HG03432 (cell line): Measurements from ENCODE around the gene CRAMP1.
A peak's percentile ranks its signal among the peaks of the same experiment; 100 is the strongest.

Experiments
- ATAC-seq: cut with Tn5 transposase; IDR thresholded peaks from one replicate; pipeline ENCODE4 v1.9.1; 2021; ENCODE audit warnings: mild to moderate bottlenecking, moderate library complexity; ENCODE audit not compliant: unreplicated experiment

The CRAMP1 gene, protein sequence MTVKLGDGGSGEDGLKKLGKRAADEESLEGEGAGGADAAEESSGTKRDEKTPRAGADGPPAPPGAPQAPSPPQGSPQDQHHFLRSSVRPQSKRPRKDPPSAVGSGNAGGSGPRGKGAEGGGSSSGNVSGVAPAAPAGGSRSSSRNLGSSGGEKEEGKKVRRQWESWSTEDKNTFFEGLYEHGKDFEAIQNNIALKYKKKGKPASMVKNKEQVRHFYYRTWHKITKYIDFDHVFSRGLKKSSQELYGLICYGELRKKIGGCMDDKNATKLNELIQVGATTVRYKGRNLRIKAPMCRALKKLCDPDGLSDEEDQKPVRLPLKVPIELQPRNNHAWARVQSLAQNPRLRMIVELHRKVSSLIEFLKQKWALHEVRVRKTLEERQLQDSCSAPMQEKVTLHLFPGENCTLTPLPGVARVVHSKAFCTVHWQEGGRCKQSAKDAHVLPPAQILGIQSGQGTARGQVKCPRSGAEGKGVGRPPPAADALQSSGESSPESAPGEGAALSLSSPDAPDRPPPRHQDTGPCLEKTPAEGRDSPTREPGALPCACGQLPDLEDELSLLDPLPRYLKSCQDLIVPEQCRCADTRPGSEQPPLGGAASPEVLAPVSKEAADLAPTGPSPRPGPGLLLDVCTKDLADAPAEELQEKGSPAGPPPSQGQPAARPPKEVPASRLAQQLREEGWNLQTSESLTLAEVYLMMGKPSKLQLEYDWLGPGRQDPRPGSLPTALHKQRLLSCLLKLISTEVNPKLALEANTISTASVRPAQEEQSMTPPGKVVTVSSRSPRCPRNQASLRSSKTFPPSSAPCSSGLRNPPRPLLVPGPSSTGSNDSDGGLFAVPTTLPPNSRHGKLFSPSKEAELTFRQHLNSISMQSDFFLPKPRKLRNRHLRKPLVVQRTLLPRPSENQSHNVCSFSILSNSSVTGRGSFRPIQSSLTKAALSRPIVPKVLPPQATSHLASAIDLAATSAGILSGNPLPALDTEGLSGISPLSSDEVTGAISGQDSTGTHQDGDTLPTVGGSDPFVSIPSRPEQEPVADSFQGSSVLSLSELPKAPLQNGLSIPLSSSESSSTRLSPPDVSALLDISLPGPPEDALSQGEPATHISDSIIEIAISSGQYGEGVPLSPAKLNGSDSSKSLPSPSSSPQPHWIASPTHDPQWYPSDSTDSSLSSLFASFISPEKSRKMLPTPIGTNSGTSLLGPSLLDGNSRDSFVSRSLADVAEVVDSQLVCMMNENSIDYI (N-terminal part only)

DNA sequence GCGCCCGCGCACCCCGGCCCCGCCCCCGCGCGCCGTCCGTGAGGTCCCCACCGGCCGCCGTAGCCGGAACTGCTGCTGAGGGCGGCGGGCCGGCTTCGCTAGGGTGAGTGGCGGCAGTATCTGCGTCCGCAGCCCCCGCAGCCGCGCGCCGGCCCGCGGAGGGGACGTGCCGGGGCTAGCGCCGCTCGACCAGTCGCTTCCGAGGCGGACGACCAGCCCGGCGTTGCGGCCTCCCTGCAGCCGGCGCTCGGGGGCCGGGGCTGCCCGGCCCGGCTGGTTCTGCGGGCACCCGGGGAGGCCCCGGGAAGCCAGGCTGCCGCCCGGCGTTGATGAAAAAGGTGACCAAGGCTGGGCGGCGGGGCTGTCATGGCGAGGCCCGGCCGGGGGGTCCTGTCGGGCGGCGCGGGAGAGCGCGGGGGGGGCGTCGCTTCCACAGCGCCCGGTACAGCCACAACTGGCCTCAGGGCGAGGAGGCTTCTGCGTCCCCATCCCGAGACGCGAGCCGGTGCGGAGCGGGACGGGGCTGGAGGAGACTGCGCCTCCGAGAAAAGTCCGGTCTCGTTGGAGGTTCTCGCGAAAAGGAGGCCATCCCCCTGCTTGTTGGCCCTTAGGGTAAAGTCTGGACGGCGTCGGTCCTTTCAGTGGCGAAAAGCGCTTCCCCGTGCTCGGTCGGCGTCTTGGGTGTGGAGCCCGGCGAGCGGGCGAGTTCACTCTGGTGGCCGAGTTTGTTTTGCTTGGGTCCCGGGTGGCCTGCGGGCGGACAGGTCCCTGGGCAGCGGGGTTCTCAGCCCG, at the start of gene CRAMP1:
CRAMP1 (plus strand) TSS at position 41 of the 792 bp plus-strand sequence. CDS start 2,280 bp downstream, outside the sequence.
- ATAC-seq = peak; percentile 11

DNA sequence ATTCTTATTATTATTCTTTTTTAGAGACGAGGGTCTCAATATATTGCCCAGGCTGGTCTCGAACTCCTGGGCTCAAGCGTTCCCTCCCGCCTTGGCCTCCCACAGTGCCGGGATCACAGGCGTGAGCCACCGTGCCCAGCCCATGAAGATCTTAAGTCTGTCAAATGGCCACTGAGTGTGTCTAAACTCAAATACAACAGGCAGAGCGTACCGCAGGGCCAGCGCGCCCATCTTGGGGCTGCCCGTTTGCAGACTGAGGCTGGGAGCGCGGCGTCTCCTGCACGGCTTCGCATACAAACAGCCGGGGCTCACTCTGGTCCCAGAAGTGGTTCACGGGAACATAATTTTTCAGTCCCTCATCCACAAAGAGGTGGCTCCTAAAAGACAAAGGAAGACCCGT, 48.4 kb upstream of the CRAMP1 start:
- ATAC-seq = no peak

- no peak for ATAC-seq
These were observed 47.8 kb upstream of the CRAMP1 start for GRCh38 chr16:1564325-1564724.

DNA sequence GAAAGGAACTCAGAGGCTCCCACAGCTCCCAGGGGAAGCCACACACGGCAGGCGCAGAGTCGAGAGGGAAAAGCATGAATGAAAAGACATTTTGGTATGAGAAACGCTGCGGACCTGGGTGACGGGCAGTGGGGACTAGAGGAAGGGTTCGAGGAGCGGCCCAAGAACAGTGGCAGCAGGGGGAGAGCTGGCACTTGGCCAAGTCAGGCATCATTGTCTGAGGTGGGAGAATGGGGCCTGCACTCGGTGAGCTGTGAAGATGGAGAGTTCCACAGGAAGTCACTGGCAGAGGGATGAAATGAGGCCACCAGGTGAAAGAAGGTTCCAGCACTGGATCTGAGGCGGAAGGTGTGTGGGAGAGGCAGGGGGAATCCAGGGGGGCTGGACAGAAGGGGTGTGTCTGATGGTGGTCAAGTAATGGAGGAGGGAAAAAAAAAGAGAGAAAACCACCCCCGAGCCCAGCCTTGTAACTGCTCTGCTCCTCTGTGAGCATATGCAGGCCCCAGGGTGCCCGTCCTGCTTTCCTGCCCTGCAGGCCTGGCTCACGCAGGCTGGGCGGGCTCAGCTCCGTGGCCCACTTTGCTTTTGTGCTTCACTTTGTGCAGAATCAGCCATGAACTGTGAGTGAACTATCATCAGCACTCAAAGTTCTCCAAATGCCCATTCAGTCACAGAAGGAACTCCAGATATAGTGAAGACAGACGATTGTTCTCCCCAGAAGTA, 46.9 kb upstream of the CRAMP1 start:
- no peak for ATAC-seq

- no peak for ATAC-seq
These were observed 44.2 kb upstream of the CRAMP1 start for GRCh38 chr16:1567988-1568387.

DNA sequence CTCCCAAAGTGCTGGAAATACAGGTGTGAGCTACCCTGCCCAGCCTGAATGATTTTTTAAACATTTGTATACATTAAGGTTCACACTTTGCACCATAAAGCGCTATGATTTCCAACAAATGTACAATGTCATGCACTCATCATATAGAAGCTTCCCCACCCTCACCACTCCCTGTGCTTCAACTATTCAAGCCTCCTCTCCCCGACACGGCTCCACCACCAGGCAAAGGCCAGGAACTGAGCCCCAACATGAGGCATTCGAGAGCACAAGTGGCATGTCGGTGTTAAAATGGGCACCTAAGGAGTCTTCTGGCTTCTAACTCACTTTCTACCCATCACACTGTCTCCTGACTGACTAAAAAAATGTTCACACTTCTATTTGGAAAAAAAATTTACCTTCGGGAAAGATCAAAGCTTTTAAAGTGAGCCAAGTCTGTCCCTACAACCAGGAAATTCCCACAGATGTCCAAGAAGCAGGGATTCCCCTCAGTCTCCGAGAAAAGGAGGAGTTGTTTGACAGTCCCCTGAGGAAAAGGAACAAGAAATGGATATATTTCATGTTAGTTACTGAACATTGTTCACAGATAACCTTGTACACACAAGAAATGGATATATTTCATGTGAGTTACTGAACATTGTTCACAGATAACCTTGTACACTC, 41.0 kb upstream of the CRAMP1 start:
- ATAC-seq = no peak

- no peak for ATAC-seq
These were observed 39.5 kb upstream of the CRAMP1 start for GRCh38 chr16:1572673-1573072.

DNA sequence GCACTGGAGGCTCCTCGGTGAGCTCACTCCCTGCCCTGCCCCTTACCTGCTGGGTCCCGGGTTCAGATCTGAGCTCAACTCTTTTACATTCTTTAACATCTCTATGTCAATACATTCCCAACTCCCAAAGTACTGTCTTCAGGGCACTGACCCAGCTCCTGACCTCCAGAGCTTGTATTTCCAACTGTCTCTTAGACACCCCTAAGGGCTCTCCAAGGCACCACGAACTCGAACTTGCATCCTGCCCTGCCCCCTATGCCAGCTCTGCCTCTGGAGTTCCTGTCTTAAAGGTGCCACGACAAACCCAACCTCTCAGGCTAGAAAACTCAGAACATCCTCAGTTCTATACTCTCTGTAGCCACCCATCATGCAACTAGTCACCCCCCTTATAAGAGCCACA, 38.9 kb upstream of the CRAMP1 start:
- no peak for ATAC-seq

GRCh38 chr16:1575578-1575977, 36.6 kb upstream of the CRAMP1 start:
- no peak for ATAC-seq

DNA sequence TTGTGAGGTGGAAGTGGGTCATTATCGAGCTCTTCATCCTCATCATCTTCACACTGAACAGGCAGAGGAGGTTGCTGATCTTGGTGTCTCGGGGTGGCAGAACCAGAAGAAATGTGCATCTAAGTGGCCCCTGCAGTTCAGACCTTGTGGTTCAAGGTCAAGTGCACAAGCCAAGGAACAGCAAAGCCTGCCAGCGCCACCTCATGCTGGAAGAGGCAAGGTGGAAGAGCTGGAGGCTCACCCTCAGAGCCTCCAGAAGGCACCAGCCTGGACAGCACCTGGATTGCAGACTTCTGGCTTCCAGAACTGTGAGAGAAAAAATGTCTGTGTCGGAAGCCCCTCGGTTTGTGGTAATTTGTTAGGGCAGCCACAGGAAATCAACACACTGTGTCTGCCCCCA, 32.9 kb upstream of the CRAMP1 start:
- ATAC-seq = no peak

DNA sequence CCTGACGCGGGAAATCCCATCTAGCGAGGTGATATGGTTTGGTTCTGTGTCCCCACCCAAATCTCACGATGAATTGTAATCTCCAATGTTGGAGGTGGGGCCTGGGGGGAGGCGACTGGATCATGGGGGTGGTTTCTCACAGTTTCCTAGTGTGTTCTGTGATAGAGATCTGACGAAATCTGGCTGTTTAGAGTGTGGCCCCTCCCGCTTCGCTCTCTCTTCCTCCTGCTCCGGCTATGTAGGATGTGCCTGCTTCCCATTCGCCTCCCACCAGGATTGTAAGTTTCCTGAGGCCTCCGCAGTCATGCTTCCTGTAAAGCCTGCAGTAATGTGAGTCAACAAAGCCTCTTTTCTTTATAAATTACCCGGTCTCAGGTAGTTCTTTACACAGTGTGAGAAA, 31.9 kb upstream of the CRAMP1 start:
- no peak for ATAC-seq

DNA sequence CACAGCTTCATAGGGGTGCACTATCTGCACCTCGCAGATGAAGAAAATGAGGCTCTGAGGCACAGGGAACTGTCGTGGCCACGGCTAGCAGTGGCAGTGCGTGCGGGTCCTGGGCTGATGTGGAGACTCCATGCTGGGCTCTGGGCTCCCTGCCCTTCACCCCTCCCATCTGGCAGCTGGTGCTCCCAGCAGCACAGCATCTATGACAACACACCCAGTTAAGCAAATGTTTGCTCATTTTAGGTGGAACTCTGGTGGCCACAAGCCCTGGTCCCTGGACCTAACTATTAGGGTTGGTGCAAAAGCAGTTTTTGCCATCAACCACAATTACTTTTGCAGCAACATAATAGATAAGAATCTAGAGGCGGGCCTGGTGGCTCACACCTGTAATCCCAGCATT, 31.2 kb upstream of the CRAMP1 start:
- ATAC-seq = no peak

- no peak for ATAC-seq
These were observed 30.4 kb upstream of the CRAMP1 start for GRCh38 chr16:1581804-1582203.

DNA sequence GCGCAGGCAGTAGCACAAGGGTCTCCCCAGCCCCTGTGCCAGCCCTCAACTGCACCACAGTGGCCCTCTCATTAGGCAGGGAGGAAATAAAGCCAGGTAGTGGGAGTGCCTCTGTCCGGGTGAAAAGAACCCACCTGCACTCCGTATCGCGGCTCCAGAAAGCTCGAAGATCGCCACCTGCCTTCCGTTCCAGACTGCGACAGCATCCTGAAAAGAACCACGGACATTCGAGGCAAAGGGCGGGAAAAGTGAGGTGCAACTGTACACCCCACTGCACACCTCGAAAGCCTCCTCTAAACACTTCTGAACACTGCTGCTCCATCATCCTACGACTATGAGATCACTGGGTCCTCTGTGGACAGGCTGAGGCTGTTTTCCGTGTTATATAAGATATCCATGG, 29.0 kb upstream of the CRAMP1 start:
- ATAC-seq = no peak

GRCh38 chr16:1584926-1585484, 27.2 kb upstream of the CRAMP1 start:
- no peak for ATAC-seq

- no peak for ATAC-seq
These were observed 21.8 kb upstream of the CRAMP1 start for GRCh38 chr16:1590366-1590765.

DNA sequence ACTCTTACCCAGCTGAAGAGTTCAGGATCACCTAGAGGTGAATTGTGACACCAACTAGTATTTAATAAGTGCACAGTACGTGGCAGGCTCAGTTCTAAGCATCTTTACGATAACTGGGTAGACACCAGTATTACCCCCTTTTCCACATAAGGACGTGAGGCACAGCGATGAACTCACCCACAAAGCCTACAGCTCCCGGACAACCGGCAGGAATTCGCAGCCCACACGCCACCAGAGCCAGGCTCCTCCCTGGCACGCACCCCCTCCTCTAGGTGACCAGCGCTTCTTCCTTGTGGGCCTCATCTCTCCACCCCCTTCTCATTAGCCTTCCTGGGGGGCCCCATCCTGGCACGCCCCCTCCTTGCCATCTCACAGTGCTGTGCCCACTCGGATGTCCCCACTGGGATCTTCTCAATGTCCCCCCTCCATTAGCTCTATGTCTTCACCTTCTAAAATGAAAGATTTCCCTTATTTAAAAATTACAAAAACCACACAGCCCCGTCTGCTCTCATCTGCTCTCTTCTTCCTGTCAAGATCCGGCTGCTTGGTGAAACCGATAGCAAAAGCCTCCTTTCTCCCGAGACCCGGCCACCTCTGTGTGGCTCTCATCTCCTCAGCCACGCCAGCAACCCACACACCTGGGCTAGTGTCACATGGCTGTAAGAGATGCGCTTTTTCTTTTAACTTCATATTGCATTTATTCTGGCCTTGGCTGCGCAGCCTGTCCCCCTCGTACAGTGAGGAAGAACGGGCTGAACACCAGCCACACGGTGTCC, 21.0 kb upstream of the CRAMP1 start:
- ATAC-seq = no peak

GRCh38 chr16:1592446-1592845, 19.7 kb upstream of the CRAMP1 start:
- no peak for ATAC-seq
